GM18520 (cell line): ENCODE measurements around the gene SYDE2.
"Not testable (repeated sequence)": the region's sequence is repeated elsewhere in the genome, so short reads cannot be mapped to it uniquely, and the experiment has no call there.

Source experiments
- ATAC-seq: cut with Tn5 transposase; IDR thresholded peaks from one replicate; pipeline ENCODE4 v1.9.1; 2021; ENCODE audit not compliant: unreplicated experiment

Gene SYDE2, protein sequence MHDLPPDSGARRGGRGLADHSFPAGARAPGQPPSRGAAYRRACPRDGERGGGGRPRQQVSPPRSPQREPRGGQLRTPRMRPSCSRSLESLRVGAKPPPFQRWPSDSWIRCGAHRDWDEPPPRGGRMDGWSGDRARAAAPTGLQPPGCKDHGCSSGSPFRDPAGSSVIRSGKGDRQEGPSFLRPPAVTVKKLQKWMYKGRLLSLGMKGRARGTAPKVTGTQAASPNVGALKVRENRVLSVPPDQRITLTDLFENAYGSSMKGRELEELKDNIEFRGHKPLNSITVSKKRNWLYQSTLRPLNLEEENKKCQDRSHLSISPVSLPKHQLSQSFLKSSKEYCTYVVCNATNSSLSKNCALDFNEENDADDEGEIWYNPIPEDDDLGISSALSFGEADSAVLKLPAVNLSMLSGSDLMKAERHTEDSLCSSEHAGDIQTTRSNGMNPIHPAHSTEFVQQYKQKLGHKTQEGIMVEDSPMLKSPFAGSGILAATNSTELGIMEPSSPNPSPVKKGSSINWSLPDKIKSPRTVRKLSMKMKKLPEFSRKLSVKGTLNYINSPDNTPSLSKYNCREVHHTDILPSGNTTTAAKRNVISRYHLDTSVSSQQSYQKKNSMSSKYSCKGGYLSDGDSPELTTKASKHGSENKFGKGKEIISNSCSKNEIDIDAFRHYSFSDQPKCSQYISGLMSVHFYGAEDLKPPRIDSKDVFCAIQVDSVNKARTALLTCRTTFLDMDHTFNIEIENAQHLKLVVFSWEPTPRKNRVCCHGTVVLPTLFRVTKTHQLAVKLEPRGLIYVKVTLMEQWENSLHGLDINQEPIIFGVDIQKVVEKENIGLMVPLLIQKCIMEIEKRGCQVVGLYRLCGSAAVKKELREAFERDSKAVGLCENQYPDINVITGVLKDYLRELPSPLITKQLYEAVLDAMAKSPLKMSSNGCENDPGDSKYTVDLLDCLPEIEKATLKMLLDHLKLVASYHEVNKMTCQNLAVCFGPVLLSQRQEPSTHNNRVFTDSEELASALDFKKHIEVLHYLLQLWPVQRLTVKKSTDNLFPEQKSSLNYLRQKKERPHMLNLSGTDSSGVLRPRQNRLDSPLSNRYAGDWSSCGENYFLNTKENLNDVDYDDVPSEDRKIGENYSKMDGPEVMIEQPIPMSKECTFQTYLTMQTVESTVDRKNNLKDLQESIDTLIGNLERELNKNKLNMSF

DNA sequence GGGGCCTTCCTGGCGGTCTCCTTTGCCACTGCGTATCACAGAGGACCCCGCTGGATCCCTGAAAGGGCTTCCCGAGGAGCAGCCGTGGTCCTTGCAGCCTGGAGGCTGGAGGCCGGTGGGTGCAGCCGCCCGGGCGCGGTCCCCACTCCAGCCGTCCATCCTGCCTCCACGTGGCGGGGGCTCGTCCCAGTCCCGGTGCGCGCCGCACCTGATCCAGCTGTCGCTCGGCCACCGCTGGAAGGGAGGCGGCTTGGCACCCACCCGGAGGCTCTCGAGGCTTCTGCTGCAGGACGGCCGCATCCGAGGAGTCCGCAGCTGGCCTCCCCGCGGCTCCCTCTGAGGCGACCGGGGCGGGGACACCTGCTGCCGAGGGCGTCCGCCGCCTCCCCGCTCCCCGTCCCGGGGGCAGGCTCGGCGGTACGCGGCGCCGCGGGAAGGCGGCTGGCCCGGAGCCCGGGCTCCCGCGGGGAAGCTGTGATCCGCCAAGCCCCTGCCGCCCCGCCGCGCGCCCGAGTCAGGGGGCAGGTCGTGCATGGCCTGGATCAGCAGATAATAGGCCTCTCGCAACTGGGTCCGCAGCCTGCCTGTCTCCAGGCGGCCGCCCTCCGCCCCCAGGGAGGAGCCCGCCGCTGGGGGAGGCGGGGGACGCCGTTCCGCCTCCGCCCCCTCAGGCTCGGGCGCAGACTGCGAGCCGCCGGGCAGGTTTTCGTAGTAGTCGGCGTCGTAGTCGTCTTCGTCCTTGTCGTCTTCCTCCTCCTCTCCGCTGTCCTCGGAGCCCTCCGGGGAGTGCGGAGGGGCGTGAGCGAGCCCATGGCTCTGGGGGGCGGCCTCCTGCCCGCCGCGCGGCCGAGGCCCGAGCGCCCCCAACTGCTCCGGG, at the start of gene SYDE2:
Gene SYDE2 (minus strand): TSS at position 554 of the 877 bp plus-strand sequence. CDS start 20 bp downstream, at position 534.
- ATAC-seq = no peak

DNA sequence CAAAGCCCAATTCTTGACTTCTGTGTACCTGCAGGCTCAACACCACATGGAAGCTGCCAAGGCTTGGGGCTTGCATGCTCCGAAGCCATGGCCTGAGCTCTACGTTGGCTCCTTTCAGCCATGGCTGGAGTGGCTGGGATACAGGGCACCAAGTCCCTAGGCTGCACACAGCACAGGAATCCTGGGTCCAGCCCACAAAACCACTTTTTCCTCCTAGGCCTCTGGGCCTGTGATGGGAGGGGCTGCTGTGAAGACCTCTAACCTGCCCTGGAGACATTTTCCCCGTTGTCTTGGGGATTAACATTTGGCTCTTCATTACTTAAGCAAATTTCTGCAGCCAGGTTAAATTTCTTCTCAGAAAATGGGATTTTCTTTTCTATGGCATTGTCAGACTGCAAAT, 48.2 kb upstream of the SYDE2 start:
- not testable (repeated sequence) for ATAC-seq

DNA sequence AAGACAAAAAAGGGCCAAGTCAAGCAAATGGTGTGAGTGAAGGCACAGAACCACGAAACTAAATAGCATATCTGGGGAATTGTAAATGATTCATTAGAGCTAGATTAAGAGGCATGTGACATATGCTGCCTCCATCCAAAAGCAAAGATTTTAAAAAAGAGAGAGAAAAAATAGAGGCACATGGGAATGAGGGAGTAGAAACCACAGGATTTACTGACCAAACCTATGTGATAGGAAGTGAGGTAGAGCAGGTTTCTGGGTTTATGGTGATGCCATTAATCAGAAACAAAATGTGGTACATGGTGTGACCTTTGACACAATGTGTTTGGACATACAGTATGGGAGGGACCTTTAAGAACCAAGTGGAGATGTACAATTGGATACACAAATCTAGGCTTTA, 45.1 kb upstream of the SYDE2 start:
- ATAC-seq = no peak

DNA sequence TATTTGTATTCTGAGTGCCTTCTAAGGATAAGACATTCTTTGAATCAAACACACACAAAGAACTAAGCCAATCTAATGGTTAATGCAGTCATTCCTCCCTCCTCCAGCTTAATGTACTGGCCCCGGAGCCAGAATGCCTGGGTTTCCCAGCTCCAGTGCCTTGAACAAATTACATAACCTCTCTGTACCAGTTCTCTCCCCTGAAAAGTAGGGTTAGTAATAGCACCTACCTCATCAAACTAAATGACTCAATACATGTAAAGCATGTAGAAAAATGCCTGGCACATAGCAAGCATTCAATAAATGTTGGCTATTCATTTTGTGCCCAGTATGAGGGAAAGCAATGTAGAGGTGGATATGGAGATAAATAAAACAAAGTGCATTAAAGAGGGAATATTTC, 44.6 kb upstream of the SYDE2 start:
- ATAC-seq = no peak

DNA sequence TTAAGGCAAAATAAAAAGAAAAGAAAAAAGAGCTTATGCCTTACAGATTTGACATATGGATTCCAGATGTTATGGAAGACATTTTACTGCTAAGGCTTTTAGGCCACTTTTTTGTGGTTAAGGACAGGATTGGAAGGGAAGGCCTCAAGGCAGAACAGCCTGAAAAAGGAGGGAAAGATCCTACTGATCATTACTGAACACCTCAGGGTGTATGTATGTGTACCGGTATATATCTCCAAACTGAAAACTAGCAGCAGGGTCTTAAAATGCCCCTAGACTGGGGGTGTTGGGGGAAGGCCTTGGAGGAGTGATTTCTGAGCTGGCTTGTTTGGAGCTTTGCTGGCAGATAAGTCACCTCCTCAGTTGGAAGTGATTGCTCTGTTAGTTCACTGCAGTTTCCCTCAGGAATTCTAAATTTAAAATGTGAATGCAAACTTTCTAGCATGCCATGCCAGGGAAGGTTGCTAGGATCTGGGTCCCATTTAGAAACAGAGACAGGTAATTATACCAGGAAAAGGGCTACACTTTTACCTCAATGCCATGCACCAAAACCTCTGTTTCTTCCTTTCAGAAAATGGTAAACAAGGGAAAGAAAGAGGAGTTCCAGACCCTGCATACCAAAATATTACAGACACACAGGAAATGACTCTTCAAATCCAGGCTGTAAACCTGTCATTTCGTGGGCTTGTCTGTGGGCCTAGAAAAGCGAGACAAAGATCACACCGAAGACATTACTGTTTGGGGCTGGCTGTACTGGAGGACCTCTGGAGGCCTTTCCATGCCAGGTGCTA, 43.6 kb upstream of the SYDE2 start:
- ATAC-seq = no peak

DNA sequence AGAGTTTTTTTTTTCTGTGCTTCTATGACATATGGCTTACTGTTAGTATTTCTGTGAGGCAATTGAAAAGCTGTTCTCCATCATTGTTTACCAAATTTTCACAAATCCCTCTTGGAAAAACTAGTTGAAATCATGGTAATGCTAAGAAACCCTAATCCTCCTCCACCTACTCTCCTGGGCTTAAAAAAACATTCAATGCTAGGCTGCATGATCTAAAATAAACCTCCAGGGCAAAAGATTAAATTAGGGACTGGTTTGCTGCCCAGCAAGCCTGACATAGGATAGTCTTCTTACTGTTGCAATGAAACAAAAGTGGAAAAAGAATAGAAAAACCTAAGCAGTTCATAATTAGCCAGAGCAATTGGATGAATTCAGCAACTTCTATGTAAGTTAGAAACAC, 42.6 kb upstream of the SYDE2 start:
- no peak for ATAC-seq

DNA sequence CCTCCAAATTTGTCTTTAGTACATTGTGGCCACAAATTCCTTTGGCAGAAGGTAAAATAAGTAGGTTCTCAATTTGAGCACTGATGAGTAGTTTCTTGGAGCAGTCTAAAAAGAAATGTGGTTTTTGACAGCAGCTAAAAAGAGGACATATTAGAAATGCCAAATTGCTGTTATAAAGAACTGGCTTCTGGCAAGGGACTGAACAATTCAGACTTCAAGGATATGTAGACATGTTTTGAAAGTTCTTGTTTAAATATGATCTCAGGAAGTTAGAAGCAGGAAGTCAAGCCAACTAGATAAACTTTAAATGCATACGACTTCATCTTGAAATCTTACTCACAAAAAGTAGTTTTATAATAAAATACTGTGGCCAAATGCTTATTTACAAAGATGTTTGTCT, 39.8 kb upstream of the SYDE2 start:
- ATAC-seq = no peak

DNA sequence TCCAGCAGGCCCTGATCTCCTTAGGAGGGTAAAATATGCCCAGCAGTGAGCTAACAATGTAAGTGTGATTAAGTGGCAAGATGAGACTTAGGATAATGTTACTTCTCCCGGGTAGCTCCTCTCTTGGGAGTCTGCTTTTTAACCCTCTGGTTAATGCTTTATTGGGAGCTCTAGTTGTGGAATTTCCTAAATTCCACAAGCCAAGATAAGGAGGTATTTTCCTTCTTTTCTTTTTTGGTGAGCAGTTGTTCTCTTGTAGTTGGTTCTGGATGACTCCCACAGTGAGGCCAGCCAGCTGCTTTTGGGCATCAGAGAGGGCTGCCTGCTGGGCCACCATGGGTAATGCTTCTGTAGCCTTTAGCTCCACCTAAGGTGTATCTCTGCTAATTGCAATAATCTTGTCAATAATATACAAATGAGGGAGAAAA, 39.4 kb upstream of the SYDE2 start:
- ATAC-seq = no peak

DNA sequence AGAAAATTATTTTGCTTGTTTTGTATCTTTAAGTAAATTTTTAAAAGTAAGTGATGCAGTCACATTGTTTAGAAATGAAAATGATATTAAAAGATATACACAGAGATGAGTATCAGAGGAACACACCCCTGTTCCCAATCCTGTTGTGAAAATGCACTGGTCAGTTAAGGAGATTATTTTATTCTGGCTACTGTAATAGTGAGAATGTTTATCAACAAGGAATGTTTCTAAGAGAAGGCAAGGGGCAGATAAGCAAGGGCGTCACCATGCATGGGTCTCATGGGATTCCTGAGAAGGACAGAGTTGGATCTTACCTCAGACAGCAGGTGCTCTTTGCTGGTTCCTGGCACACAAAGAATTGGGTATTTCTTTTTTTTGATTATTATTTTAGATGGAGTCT, 36.8 kb upstream of the SYDE2 start:
- no peak for ATAC-seq

DNA sequence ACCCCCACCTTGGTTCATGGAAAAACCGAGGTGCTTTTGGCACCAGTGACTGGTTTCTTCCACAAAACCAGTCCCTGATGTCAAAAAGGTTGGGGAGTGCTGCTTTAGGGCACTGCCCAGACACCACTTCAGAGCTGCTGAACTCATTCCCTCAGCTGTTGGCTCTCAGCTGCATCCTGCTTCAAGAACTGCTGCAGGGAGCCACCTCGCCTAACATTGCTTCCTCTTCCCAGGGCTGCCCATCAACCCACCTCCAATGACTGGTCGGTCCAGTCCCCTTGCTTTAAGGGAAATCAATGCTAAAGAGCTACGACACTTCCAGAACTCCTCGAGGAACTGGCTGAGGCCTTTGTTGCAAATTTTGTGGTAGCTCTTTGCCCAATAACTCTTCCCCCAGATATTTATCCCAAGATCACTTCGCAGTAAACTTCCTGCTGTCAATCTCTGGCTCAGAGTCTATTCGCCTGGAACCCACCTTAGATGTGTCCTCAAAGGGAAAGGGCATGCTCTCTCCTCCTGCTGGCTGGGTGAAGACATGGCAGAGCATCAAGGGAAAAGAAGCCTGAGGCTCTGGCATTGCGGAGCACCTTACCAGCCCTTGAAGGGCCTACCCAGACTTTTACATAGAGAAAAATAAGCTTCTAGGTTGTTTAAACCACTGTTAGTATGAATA, 29.6 kb upstream of the SYDE2 start:
- ATAC-seq = no peak

DNA sequence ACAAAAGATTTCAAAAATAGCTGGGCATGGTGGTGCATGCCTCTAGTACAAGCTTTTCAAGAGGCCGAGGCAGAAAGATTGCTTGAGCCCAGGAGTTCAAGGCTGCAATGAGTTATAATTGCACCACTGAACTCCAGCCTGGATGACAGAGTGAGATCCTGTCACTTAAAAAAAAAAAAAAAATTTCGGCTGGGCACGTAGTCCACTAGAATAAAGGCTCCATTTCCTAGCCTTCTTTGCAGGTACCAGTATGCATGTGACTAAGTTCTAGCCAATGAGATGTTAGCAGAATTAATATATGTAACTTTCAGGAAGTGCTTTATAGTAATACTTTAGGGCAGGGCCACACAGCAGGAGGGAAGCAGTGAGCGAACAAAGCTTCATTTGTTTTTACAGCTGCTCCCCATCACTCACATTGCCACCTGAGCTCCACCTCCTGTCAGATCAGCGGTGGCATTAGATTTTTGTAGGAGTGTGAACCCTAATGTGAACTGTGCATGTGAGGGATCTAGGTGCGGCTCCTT, 28.8 kb upstream of the SYDE2 start:
- ATAC-seq = no peak

DNA sequence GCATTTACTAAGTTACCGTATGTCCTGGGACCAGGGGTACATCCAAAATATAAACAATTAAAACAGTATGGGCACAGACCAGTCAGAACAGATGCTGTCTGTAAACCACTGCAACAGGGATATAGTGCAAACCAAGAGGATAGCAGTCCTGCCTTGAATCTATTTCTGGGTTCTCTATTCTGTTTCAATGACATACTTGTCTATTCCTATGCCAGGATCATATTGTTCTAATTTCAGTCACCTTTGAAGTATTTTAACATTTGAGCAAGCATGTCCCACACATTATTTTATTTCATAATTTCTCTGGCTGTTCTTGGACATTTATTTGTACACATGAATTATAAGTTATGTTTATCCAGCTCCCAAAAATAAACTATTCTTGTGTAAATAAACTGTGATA, 28.2 kb upstream of the SYDE2 start:
- ATAC-seq = no peak

DNA sequence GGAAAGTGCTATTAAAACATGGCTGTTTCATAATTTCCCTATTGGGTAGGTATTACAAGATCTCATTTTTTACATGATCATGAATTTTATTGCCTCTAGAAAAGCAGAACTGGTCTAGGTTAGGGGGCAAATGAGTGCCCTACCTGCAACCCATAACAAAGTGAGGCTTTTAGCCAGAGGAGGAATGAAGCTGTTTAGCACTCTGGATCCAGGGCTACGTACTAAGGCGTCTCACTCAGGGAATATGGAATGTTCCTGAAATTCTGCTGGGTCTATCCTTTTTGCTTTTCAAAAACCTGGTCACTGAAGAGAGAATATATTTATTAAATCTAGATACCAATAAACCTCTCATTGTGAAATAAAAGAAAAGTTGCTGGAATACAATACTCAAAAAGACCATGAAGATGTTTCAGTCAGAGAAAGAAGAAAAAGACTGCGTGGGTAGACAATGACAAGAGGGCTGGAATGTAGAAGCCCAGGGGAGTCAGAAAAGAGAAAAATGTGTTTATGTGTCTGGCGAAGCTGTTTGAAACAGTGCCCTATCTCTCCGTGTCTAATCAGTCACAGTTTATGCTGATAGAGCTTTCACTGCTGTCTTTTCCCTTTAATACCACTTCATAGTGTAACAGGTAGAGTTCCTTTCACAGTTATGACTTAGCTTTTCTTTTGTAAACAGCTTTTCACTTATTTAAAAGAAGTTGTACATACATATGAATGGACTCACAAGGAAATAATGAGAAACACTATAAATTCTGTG, 25.0 kb upstream of the SYDE2 start:
- ATAC-seq = no peak

DNA sequence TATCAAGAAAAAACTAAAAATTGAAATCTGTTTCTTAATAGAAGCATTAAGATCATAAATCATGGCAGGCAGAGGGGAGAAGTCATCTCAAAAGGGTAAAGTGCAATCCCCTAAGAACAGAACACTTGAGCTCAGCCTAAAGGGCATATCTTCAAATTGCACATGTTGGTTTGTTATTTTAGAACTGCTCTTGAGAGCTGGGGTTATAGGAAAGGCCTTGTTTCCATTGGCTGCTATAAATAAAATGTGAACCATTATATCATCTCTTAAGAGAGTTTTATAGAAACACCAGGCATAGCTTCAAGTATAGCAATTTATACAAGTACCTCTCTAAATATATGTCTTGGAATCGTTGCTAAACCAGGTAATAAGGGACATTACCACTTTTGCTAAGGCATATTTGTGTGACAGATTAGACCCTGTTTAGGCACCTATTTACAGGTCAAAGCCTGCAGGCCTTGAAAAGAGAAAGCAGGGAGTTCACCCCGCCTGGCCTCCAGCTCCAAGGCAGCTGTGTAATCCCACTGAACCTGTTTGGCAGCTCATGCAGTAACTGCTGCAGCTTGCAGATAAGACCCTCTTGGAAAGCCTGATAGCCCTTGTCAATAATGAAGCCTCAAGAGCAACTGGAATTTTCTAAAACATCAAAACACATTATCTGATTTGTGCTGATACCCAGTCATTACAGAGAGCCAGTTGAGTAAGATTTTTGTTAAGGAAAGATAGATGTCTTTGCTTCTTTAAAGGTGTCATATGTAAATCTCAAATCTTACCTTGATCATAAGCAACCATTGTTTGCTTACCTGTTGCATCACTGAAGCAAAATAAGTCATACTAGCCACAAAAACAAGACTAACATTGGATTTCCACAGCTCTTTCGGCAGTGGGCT, 24.2 kb upstream of the SYDE2 start:
- no peak for ATAC-seq

DNA sequence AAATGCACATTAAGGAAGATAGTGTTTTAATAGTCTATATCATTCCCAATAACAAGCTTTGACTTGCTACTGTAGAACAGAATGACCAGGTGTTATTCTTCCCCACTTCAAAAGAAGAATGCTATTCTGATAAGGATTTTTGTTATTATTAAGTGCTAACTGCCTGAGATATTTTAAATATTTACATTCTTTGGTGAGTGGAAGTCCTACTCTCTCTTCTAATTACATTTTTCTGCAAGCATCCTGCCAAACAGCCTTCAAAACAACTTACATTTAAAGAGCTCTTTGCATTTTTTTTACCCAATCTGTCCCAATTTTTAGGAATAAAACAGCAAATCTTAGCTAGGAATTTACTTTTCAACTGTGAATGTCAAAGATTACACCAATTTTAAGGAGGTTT, 23.5 kb upstream of the SYDE2 start:
- ATAC-seq = no peak

DNA sequence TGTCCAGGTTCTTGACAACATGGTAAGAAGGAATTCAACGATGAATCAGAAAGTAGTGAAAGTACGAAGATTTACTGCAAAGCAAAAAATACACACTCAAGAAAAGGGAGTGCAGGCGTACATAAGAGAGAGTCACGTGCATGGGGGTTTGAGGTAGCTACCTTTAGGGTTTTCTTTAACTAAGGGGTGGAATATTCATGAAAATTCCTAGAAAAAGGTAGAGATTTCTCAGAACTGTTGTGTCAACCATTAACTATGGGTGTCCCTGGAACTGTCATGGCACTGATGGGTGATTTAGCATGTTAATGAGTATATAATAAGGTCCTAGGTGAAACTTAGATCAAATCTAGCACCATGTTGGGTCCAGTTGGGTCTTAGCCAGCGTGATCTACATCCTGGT, 22.5 kb upstream of the SYDE2 start:
- no peak for ATAC-seq

DNA sequence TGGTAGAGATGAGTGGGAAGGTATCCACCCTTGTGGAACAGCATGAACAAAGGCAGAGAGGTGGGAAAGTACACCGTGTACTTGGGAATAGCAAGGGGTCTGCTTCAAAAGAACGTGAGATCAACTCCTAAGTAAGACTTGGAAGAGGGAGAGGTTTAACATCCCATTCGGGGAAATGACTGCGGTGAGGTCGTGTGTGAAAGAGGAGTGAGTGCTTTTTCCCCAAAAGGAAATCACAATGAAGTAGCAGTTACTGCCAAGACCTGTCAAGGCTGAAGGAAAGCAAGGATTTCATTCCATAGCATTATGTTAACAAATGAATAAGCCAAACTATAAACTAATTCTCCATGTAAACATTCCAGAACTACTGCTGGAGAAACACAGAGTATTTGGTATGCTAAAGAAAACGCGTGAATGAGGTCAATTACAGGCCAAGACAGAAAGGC, 20.0 kb upstream of the SYDE2 start:
- ATAC-seq = no peak
